NOMO-1 treated with dmso at 0.1 percent for 144 hours (cell line): ENCODE measurements around the gene ZNF778.

Source experiments
- DNase-seq: peaks from one replicate; lab custom pipeline; 2025; ENCODE audit not compliant: unreplicated experiment; lab: John Stamatoyannopoulos, UW

The ZNF778 gene

GRCh38 chr16:89193576-89194293, 23.8 kb upstream of the ZNF778 start:
- no peak for DNase-seq

GRCh38 chr16:89194340-89195311, 22.9 kb upstream of the ZNF778 start:
- no peak for DNase-seq

GRCh38 chr16:89195521-89196171, 21.9 kb upstream of the ZNF778 start:
- no peak for DNase-seq

GRCh38 chr16:89197033-89197632, 20.4 kb upstream of the ZNF778 start:
- no peak for DNase-seq

- DNase-seq, result no peak
Observed at GRCh38 chr16:89197633-89198416, 19.7 kb upstream of the ZNF778 start.

- no peak for DNase-seq
Observed at GRCh38 chr16:89198417-89199240, 18.9 kb upstream of the ZNF778 start.

- no peak for DNase-seq
Observed at GRCh38 chr16:89199241-89200123, 18.0 kb upstream of the ZNF778 start.

GRCh38 chr16:89200124-89200849, 17.2 kb upstream of the ZNF778 start, which contains the start of gene SLC22A31:
Gene SLC22A31, minus strand, starts transcription at chr16:89200537. Its CDS starts 36 bp downstream, at chr16:89200501.
- no peak for DNase-seq

- no peak for DNase-seq
Observed at GRCh38 chr16:89200850-89201411, 16.6 kb upstream of the ZNF778 start.

GRCh38 chr16:89201439-89202377, 15.8 kb upstream of the ZNF778 start:
- no peak for DNase-seq

GRCh38 chr16:89202422-89203215, 14.9 kb upstream of the ZNF778 start:
- DNase-seq, result no peak

- DNase-seq, result no peak
Observed at GRCh38 chr16:89207993-89208392, 9.5 kb upstream of the ZNF778 start.

- no peak for DNase-seq
Observed at GRCh38 chr16:89209522-89210044, 7.9 kb upstream of the ZNF778 start.

- no peak for DNase-seq
Observed at GRCh38 chr16:89210165-89210903, 7.2 kb upstream of the ZNF778 start.
